Coronary artery (tissue), 2 donors: ENCODE results near the gene TM4SF18.
A peak's percentile ranks its signal among the peaks of the same experiment; 100 is the strongest.

Experiments
- DNase-seq: peaks from one replicate; pipeline ENCODE4 v3.0.0-alpha.2; 2017; ENCODE audit warnings: low spot score
- H3K27ac ChIP-seq, 2 donors: fragments of 200-600 bp; sonication (generic); one replicate each; pipeline ENCODE4 v1.5.1; 2016 to 2019
- H3K4me3 ChIP-seq: fragments of 200-600 bp; sonication (generic); 2 replicates; pipeline ENCODE4 v1.5.1; 2016; ENCODE audit warnings: mild to moderate bottlenecking, moderate library complexity
- CTCF ChIP-seq: fragments of 200-600 bp; sonication (generic); IDR thresholded peaks from one replicate; pipeline ENCODE4 v1.5.1; 2019; ENCODE audit warnings: antibody characterized with exemption

The TM4SF18 gene

GRCh38 chr3:149336925-149337324 is 3.5 kb upstream of the TM4SF18 start:
- Histone ChIP-seq H3K27ac (no peak overlapping the region), H3K4me3 (no peak overlapping the region)
- no peak for TF ChIP-seq CTCF
- DNase-seq: no peak

DNA sequence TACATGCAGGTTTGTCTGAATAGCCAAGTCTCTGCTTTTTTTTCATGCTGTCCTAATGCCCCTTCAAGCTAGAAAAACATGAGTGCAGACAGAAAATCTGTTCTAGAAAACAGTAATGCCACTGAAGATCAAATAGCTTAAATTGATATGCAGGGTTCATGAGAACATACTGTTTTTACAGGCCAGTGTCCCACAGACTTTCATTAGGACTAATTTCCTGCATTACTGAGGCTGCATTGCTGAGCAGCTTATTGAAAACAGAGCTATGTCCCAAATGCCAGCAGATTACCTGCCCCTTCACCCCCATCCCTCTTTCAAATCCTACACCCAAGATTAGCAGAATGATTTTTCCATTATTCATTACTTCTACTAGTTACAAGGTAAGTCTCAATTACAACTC is 665 bp downstream of the TM4SF18 start:
- Histone ChIP-seq H3K27ac (peak overlapping the region in 1 of 2 donors; percentile 27), H3K4me3 (peak overlapping the region; percentile 23)
- no peak for DNase-seq

DNA sequence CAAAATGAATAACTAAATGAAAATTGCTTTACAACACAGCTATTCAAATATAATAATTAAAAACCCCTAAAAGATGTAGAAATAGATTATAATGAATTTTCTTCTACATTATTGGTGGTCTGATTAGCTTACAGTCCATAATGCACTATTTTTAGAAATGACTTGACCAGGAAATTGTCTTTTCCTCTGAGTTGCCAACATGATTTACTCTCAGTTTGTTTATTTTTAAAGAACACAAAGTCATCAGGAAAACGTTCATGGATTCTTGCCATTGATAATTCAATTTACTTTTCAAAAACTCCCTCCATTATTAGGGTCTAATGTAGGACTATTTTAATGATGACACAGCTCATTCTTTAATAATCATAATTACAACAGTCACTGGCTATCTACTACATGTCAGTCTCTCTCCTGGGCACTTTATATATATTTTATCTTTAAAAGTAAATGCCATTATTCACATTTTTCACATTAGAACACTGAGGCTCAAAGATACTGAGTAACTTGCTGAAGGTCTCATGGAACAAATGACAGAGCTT is 1.1 kb downstream of the TM4SF18 start:
- peak overlapping the region in 1 of 2 donors; percentile 27 for H3K27ac ChIP-seq
- DNase-seq: no peak
- TF ChIP-seq CTCF: no peak
- no peak overlapping the region for H3K4me3 ChIP-seq

More for the DNA sequence above, 665 bp downstream of the TM4SF18 start:
- TF ChIP-seq CTCF: no peak

GRCh38 chr3:149331396-149331795 is 2.0 kb downstream of the TM4SF18 start:
- Histone ChIP-seq H3K27ac (no peak overlapping the region), H3K4me3 (no peak overlapping the region)
- no peak for DNase-seq
- no peak for TF ChIP-seq CTCF

DNA sequence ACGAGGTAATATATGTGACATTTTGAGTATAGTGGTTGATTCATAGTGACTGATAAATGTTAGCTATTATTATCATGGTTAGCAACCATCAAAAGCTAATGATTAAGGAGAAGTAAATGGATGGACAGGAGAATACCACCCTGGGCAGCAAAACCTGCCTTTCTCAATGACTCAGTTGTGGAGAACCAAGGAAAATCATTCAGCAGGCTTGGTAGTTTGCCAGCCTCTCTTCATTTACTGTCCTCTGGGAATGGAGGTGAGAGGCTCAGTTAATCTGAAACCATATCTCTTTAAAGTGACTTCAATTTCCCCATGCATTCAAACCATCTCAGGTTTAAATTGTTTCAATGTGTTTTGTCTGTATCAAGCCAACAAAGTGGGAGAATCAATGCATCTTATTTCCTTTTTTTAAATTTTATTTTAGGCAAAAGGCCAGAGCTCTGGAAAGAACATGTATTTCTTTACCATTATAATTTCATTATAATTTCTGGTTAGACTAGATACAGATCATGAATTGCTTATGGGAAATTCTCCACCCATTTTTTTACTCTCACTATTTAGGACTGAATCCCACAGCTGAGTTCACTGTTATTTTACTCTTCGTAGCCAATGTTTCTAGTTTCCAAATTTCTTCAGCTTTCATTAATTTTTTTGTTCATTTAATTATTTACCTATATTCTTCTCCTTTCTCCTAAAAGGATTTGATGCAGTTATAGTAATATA is 2.7 kb downstream of the TM4SF18 start:
- no peak for TF ChIP-seq CTCF
- DNase-seq: no peak
- H3K4me3 ChIP-seq: no peak overlapping the region
- no peak overlapping the region for H3K27ac ChIP-seq

DNA sequence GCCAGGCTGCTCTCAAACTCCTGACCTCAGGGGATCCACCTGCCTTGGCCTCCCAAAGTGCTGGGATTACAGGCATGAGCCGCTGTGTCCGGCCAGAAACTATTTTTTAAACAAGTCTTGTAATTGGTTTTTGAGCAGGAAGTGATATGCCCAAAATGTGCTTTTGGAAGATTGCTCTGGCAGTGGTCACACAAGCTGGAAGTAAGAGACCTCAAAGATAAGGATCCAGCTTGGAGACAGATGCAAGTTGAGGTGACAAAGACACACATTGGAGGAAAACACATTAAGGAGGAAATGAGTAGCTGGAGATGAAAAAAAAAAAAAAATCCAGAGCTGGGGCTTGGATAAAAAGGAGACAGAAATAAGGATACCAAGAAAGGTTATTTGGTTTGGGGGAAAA is 6.3 kb downstream of the TM4SF18 start:
- no peak for DNase-seq
- Histone ChIP-seq H3K4me3 (no peak overlapping the region), H3K27ac (no peak overlapping the region)
- no peak for TF ChIP-seq CTCF

GRCh38 chr3:149325581-149325980 is 7.9 kb downstream of the TM4SF18 start:
- DNase-seq: no peak
- TF ChIP-seq CTCF: no peak
- H3K27ac ChIP-seq: no peak overlapping the region
- no peak overlapping the region for H3K4me3 ChIP-seq
